ENCODE results near the gene TRMT5.

TRMT5 gene

DNA sequence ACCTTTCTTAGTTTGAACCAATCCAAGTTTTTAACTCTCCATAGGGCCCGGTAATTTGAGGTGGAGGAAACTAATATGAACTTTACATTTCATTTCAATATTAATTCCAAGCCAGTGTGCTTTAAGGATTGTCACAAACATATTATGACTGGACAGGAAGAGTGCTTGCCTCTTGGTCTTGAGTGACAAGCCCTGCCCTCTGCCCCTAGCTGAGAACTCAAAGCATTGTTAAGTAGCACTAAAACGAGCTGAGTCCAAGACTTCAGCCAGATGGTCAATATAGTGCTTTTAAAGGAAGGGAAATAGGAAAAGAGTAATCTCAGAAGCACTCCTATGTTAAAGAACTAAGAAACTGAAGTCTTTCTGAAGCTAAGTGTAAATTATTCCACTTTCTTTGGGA lies 17.1 kb downstream of the TRMT5 start:
- no peak for DNase-seq

DNA sequence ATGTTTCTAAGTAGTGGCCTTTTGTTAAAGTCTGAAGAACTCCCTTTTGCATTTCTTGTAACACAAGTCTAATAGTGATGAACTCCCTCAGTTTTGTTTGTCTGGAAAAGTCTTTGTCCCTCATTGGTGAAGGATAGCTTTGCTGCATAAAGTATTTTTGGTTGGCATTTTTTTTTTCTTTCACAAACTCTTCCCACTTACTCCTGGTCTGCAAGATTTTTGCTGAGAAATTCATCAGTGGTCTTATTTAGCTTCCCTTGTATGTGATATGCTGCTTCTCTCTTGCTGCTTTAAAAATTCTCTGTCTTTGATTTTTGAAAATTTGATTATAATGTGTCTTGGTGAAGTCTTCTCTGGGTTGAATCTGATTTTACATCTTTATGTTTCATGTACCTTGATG lies 22.7 kb downstream of the TRMT5 start:
- DNase-seq = no peak

DNA sequence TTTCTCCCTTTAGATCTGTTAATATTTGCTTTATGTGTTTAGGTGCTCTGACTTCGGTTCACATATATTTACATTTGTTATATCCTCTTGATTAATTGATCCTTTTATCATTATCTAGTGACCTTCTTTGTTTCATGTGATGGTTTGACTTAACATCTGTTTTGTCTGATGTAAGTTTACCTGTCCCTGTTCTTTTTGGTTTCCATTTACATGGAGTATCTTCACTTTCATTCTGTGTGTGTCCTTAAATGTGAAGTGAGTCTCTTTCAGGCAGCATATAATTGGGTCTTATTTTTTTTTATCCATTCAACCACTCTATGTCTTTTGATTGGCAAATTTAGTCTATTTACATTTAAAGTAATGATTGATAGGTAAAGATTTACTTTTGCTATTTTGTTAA lies 24.2 kb downstream of the TRMT5 start:
- DNase-seq = no peak

DNA sequence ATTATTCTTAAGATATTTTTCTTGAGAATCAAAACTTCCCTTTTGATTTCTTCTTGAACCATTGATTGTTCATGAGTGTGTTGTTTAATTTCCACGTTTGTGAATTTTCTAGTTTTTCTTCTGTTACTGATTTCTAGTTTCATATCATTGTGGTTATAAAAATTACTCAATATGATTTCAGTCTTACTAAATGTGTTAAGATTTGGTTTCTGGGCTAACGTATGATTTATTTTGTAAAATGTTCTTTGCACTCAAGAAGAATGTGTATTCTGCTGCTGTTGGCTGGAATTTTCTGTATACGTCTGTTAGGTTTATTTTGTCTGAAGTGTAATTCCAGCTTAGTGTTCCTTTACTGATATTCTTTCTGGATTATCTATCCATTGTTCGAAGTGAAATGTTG lies 24.7 kb downstream of the TRMT5 start:
- no peak for DNase-seq

DNA sequence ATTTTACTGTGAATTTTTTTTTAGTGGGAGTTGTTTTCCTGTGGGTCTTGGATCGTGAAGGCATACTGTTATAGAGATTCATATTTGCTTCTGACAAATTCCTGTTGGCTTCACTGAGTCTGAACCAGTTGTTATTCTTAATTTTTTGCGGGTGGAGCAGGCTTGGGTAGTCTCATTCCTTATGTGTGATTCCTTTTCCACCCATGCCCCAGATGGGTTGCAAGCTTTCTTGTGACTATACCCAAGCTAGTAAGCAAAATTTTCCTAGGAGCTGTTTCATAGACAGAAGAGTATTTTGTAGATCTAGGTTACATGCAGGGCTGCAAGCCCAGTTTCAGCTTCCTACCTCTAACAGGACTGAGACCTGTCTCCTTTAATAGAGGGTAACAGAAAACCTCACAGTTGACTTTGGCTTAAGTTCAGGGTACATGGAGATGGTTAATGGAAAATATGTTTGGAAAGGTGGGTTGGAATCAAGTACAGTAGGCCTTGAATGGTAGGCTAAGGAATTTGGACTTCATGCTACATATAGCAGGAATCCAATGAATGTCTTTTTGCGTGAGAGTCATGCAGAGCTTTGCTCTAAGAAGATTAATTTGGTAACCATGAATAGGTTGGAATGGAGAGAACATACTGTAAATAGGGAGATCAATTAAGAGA lies 29.0 kb downstream of the TRMT5 start:
- no peak for DNase-seq

DNA sequence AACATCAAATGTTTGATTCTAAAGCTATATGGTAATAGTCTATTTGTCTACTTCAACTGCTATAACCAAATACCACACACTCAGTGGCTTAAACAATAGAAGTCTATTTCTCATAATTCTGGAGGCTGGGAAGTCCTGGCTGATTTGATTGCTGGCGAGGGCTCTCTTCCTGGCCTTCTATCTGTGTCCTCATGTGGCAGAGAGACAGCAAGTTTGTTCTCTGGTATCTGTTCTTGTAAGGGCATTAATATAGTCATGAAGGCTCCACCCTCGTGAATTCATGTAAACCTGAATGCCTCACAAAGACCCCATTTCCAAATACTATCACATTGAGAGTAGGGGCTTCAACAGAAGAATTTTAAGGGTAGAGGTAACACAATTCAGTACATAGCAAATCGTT lies 34.1 kb downstream of the TRMT5 start:
- DNase-seq = no peak

DNA sequence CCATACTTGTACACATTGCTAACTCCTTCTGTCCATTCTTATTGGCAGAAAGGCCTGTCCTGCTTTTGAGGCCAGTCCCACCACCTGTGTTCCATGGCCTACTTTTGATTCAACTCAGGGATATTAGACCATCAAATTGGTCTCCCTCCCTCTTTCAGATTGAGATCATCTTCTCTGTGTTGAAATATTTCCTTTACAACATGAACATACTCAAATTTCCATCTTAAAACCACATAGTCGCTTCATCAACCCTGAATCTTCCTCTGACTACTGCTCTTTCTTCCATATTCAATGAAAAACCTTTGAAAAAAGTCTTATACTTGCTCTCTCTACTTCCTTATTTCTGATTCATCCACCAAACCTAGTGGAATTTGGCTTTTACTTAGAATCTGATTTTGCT lies 34.9 kb downstream of the TRMT5 start:
- DNase-seq = no peak

DNA sequence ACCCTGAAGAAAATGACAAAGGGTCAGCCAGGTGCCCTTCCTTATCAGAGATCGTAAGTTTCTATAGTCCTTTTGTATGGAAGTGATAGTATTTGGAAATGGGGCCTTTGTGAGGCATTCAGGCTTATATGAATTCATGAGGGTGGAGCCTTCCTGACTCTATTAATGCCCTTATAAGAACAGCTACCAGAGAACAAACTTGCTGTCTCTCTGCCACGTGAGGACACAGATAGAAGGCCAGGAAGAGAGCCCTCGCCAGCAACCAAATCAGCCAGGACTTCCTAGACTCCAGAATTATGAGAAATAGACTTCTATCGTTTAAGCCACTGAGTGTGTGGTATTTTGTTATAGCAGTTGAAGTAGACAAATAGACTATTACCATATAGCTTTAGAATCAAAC lies 36.7 kb downstream of the TRMT5 start:
- DNase-seq = no peak

DNA sequence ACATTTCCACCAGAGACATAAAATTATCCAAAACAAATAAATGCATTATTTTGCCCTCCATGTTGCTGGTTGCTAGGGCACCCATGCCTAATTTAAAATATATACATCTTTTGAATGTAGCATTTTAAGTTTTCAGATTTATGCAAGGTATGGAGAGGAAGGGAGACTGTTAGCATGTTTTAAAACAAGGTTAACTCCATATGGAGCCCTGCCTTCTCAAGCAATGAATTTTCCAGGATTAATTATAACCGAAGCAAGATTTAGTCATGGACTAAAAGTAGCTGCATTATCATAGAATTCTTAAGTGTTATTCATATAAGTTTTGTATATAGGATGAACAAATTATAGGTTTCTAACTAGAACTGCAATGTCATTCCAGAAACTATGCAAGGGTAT lies 37.2 kb downstream of the TRMT5 start:
- no peak for DNase-seq

DNA sequence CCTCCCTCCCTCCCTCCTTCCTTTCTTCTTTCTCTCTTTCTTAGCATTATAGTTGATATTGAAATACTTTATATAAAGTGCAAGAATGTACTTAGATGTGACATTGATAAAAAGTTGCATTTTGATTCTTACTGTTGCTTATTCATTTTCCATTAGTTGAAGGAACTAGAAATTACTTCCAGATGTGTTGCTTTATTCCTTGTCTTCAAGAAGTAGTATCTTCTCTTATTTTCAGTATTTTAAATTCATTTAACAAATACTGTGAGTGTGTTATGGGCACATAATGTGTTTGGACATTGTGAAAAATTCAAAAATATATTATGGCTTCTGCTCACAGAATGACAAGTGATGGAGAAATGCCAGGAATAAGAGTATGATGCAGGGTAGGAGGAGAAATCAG lies 45.6 kb downstream of the TRMT5 start:
- no peak for DNase-seq

DNA sequence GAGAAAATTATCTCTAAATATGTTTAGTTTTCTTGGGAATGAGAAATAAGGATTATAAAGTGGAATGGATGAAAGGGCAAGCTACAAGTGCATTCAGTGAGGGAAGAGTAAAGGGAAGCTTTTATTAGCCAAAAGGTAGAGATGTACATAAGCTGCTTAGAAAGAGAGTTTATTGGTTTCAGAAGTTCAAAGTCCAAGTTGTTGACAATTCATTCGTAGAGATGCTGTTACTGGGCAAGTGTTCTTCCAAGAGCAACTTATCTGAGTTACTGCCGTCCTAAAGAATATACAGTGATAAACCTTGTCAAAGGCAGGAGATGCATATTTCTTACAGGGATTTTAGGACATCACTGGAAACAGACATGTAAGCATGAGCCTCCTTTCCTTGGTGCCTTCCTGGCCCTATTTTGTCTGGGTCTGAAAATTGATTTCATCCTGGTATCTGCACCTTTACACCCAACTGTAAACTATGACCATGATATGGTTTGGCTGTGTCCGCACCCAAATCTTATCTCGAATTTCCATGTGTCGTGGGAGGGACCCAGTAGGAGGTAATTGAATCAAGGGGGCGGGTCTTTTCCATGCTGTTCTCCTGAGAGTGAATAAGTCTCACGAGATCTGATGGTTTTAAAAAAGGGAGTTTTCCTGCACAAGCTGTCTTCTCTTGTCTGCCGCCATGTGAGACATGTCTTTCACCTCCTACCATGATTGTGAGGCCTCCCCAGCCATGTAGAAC lies 46.8 kb downstream of the TRMT5 start:
- no peak for DNase-seq

DNA sequence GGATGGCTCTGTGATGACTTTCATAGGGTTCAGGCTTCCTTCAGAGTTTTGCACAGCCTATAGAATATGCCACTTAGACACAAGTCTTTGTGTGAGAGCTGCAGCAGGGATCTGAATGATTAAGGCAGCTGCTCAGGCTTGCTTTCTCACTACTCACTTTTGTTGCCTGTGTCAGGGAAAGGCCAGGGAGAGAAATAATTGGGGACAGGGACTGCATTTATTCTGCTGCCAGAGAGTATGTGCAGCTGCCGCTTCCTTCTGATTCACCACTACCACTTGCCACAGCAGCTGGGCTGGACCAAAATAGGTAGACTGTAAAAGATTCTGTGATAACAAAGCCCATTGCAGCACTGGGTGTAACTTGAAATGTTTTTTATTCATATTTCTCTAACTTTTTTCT lies 49.7 kb downstream of the TRMT5 start:
- DNase-seq = no peak

DNA sequence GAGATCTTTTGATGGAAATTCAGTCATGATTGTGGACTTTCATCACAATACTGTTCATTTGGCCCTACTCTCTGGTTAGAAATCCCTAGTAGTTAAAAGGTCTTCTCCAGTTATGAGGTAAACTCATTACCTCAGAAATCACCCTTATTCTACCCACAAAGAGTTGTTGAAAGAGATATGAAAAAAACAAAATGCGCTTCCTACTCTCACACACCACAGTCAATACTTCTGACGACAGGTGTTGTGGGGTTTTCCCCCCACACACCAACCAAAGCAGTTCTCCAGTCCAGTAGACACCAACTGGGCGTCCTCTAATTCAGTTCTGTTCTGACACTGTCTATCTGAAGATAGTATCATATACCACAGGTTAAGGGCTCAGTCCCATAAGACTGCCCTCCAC lies 54.9 kb downstream of the TRMT5 start:
- DNase-seq = no peak

DNA sequence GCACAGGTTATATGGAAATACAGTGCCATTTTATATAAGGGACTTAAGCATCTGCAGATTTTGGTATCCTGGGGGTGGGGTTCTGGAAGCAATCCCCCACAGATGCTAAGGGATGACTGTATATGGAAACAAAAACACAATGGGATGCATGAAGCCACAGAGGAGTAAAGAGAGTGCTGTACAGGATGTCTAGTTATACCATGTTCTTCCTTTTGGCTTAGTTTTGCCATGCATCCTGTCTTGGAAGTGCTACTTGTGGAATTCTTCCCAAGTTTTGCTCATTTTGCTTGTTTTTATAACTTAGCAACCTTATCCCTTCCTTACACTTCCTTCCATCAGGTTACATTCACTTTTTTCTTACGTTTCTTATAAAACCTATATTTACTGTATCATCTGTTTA lies 55.6 kb downstream of the TRMT5 start:
- no peak for DNase-seq

DNA sequence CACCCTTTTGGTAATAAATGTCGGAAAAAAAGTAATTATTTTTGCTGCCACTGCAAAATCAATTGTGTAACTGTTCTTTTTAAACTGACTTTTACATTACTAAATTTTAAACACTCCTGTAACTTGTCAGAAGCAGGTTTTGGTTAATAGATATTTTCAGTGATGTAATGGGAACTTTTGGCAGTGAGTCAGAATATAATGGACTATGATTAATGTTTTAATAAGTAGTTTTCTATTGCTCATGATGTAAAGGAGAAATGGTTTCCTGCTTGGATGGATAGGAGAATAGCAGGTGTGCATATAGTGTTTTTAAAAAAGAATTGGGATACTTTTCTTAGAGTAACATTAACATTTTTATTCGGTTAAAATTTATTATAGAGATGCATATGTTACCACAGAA lies 58.8 kb downstream of the TRMT5 start:
- DNase-seq = peak; percentile 60

All from DMS79 (cell line).